GM10266 (cell line): ENCODE measurements around the gene UCKL1.

Source experiments
- DNase-seq: peaks from one replicate; pipeline ENCODE4 v3.0.0; 2012; ENCODE audit errors: extremely low spot score
- TF ChIP-seq, protein P1 (sequence below): IDR thresholded peaks from 2 replicates; pipeline ENCODE4 v1.5.1; 2012; ENCODE audit warnings: mild to moderate bottlenecking, low read depth; ENCODE audit not compliant: control insufficient read depth, insufficient read depth; ENCODE audit errors: missing control alignments

UCKL1 gene

DNA sequence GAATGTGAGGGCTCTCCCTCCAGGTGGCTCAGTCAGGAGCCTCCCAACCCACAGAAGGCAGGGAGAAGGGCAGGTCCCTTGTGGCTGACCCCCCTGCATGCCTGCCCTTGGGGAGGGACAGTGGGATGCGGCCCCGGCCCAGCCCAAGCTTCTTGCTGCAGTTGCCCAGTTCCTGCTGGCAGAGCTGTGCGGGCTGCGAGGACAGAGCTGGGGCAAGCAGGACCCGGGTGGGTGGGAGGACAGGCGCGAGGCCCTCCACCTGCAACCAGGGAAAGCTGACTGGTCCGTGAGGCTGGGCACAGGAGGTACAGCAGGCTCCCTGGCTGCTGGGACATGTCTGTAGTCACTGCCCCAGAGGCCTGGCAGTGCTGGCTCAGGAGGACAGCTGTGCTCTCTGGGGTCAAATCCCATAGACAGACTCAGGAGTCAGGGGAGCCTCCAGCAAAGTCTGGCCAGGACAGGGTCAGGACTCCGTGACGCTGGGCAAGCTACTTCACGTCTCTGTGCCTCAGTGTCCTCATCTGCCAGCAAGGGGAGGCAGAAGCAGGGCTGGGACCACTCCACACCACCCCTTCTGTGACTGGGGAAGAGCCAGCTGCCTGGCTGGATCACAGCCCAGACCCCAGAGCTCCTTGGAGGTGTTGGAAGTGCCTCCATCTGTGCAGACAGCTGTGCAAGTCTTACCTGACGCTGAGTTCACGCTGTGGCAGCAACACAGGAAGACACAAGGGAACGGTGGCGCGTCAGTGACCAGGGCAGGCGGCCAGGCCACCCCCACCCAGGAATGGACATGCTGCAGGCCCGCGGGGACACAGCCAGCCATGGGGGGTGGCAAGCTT is 13.0 kb downstream of the UCKL1 start:
- TF ChIP-seq, protein P1, sequence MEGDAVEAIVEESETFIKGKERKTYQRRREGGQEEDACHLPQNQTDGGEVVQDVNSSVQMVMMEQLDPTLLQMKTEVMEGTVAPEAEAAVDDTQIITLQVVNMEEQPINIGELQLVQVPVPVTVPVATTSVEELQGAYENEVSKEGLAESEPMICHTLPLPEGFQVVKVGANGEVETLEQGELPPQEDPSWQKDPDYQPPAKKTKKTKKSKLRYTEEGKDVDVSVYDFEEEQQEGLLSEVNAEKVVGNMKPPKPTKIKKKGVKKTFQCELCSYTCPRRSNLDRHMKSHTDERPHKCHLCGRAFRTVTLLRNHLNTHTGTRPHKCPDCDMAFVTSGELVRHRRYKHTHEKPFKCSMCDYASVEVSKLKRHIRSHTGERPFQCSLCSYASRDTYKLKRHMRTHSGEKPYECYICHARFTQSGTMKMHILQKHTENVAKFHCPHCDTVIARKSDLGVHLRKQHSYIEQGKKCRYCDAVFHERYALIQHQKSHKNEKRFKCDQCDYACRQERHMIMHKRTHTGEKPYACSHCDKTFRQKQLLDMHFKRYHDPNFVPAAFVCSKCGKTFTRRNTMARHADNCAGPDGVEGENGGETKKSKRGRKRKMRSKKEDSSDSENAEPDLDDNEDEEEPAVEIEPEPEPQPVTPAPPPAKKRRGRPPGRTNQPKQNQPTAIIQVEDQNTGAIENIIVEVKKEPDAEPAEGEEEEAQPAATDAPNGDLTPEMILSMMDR: no peak
- no peak for DNase-seq

DNA sequence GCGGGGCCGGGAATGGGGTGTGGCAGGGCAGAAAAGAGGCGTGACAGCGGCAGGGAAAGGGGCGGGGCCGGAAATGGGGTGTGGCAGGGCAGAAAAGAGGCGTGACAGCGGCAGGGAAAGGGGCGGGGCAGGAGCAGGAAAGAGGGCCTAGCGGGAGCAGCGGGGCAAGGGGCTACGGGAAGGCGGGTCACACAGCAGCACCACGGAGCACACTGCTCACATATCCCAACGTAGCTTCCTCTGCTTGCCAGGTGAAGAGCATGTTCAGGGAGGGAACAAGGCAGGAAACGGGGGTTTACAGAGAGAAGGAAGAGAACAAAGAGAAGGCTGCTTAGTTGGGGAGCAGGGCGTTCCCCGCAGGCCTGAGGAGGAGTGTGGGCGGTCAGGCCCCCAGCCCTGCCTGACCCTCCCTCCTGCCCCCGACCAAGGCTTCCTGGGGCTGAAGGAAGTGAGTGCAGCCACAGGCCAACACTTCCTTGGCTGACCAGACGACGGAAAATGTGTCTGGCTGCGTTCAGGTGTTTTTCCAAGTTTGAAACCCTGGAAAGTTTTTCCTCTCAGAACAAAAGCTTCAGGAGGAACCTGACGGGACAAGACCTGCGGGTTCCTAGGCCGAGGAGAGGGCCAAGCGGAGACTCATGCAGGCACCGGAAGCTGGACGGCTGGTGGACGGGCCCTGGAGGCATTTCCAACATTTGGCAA is 13.8 kb downstream of the UCKL1 start:
- TF ChIP-seq, protein P1: no peak
- peak; percentile 75 for DNase-seq

DNA sequence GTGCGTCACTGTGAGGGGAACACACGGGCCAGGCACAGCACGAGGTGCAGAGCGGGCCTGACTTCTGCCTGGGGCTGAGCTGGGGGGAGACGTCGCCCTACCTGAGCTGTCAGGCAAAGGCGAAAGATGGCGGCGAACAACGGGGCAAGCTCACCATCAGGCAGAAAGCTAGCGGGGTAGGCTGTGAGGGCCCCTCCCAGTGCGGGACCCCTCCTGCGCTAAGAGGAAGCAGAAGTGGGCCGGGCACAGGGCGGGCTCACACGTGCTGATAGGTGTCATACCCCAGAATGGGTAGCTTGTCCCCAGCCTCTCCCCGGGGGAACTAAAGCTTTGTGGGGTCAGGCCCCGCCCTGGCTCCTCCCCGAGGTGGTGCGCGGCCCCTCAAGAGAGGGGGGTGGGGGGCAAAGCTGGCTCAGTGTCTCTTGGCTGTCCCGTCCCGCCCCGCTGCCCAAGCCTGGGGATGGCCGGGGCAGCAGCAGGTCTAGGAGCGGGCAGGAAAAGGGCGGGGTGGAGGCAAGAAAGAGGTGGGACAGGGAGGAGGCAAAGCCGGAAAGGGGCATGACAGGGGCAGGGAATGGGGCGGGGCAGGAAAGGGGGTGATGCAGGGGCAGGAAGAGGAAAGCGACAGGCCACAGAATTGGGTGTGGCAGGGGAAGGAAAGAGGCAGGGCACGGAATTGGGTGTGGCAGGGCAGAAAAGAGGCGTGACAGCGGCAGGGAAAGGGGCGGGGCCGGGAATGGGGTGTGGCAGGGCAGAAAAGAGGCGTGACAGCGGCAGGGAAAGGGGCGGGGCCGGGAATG is 14.7 kb downstream of the UCKL1 start:
- DNase-seq: peak; percentile 82
- TF ChIP-seq, protein P1: no peak

DNA sequence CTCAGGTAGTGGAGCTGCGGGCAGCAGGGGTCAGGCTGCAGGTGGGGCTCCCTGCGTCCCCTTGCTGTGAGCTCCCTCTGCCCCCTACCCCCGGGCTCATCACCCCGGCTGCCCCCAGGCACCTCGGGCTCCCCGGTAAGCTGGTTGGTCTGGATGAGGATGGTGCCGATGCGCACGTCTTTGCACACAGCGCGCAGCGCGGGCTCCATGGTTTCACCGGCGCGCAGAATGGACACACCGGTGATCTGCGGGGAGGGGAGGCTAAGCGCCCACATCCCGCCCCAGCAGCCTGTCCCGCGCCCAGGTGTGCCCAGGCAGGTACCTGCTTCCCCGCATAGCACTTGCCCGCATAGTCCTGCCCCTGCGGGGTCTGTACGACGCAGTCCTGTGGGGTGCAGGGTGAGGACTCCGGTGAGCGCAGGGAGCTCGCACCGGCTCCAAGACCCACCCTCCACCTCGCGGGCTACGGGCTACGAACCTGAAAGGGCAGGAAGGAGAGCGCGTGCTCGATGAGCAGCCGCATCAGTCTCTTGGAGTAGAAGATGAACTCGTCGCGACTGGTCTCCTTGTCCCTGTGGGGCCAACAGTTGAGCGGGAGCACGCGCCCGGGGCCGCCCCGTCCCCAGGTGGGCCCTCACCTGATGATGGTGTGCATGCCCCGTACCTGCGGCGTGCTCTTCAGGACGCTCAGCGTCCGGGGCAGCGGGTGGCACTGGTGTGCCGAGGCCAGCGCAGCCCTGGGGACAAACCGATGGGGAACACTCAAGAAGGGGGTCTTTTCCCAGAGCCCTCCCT is 15.5 kb downstream of the UCKL1 start:
- DNase-seq: no peak
- TF ChIP-seq, protein P1: no peak

DNA sequence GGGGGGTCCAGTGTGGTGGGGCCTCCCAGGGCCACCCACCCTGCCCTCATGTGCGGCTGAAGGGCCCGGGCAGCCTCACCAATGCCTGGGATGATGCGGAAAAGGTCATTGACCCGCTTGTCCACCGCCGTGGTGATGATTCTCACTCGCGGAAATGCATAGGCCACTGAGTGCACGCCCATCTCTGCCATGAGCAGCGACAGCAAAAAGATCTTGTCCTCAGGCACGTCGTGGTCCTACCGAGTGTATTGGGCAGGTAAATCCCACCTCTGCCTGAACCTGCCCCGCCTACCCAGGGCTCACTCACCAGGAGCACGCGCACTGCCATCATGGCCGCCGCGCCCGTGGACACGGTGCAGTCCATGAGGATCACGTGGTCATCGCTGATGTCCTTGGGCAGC is 16.1 kb downstream of the UCKL1 start:
- no peak for DNase-seq
- TF ChIP-seq, protein P1: no peak

DNA sequence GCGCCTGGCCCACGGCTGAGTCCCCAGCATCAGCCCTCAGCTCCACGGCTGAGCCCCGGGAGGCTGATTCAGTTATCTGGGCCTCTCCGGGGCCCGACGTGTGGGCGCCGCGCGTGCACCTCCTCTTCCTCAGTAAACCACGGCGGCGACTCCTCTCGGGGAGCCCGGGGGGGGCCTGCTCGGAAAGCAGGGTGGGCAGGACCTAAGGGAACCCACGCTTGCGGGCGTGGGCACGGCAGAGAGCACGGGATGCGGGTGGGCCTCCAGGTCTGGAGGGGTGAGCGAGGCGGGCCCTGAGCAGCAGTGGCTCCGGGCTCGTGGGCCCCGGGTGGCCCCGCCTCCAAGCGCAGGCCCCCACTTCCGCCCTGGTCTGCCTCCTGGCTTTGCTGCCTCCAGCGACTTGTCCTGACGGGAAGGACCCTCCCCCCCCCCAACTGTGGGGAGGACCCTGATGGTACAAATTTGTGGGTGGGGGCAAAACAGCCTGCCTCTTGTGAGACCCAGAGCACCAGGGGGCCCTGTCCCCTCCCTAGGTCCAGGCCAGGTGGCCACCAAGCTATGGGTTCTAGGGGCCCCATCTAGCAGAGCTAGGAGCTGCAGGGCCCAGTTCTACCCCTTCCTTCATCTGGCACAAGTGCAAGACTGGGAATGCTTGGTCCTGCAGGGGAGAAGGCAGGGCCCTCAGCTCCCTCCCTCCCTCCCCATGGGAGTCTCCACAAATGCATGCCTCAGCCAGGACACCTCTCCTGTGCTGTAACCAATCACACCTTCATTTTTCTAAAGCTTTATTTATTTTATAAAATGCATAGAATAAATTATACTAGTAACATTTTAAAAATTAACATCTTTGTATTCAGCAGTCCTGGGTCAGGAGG is 16.9 kb downstream of the UCKL1 start:
- TF ChIP-seq, protein P1: no peak
- DNase-seq: no peak
